NCI-H2107 treated with DMSO at 0.1 percent for 48 hours (cell line): ENCODE measurements around the gene SLFN13.
"Not testable (repeated sequence)": the region's sequence is repeated elsewhere in the genome, so short reads cannot be mapped to it uniquely, and the experiment has no call there.

ENCODE experiments used
- DNase-seq: peaks from one replicate; lab custom pipeline; 2025; ENCODE audit not compliant: unreplicated experiment; lab: John Stamatoyannopoulos, UW

Gene SLFN13

DNA sequence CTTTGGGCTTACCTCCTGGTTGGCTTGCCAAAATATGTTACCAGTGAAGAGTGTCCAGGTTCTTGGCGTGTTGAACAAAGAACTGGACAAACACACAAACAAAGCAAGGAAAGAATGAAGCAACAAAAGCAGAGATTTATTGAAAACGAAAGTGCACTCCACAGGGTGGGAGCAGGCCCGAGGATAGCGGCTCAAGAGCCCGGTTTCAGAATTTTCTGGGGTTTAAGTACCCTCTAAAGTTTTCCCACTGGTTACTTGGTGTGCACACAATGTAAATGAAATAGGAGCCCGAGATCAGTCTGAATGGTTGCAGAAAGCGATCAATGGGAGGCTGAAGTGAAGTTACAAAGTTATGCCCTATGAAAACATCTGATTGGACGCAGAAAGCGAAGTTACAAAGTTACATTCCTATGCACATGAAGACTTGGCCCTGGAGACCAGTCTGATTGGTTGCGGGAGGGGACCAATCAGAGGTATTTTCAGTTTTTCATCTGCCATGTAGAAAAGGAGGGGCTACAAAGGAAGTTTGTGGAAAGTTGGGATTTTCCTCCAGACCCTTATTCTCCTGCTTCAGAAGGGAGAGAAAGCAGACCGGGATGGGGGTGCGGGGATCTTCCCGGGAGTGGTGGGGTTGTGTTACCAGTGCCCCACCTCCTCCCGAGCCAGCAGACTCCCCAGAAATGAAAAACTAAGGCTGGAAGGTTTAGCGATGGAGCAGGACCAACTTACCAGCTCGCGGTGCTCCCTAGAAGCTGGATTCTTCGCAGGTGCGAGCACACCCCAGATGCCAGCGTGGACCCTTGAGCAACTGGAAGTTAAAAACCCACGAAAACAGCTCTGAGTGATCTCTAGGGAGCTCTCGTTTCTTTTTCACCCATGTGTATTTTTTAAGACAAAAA, 16.1 kb downstream of the SLFN13 start, which contains the start of gene SLFN12:
SLFN12 (minus strand) TSS at position 325 of the 899 bp plus-strand sequence. CDS start 9,472 bp downstream, outside the sequence.
- DNase-seq = no peak

DNA sequence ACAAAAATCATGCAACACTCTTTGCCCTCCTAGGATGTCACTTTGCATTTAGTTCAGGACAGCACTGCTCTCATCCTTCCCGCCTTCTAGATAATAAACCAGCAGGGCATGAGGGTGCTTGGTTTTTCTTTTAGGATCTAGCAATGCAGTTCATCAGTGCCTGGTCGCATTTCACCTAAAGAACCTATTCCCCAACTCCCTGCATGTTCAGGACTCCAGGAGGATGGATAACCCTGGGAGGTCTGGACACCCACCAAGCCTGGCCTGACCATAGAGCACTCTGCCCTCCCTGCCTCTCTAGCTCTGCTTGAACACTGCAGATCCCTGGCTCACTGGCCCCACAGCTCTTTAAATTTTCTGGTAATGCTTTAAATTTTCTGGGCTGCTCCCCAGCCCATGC, 18.9 kb downstream of the SLFN13 start:
- no peak for DNase-seq

DNA sequence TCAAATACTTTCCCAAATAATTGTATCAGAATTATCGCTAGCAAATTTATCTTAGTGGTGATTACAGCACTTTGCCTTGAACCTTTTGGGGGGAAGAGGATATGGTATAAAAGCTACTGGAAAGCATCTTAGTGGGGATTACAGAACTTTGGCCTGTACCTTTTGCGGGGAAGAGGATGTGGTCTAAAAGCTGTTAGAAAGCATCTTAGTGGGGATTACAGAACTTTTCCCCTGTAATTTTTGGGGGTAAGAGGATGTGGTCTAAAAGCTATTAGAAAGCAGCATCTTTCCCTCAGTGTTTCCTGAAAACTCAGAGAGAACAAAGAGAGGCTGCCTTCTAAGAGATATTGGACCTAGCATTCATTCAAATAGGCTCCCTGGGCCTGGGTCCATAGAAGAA, 20.3 kb downstream of the SLFN13 start:
- DNase-seq = no peak

DNA sequence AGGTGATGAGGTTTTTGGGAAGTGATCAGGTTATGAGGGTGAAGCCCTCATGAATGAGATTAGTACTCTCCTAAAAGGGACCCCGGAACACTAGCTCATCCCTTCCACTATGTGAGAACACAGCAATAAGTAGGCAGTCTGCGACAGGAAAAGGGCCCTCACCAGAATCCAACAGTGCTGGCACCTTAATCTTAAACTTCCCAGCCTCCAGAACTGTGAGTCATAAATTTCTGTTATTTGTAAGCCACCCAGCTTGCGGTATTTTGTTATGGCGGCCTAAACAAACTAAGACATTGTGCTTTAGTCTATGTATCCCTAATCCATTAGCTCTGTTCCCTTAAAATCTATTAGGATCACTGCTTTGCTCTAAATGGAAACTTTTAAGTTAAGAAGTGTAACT, 24.8 kb downstream of the SLFN13 start:
- DNase-seq = no peak

DNA sequence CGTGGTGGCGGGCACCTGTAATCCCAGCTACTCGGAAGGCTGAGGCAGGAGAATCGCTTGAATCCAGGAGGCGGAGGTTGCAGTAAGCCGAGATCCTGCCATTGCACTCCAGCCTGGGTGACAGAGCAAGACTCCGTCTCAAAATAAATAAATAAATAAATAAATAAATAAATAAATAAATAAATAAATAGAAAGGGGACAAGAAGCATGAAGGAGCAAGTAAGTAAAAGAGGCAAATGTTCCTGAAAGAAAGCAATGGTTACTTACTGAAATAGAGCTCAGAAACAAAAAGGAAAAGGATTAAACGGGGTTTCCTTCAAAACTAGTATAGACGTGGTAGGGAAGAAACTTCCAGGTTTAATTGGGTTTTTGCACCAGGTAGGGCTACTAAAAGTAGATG, 27.5 kb downstream of the SLFN13 start:
- not testable (repeated sequence) for DNase-seq

DNA sequence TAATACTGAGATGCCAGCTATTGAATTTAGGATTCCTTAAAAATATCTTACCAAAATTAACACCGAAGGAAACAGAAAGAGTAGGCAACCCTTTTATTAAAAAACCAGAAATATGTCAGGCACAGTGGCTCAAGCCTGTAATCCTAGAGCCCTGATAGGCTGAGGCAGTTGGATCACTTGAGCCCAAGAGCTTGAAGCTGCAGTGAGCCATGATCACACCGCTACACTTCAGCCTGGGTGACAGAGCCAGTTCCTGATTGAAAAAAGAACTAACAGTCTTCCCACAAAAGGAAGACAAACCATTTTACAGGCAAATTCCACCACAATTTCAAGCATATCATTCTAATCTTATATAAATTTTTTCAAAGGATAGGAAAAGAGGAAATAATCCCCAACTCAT, 31.9 kb downstream of the SLFN13 start:
- no peak for DNase-seq

DNA sequence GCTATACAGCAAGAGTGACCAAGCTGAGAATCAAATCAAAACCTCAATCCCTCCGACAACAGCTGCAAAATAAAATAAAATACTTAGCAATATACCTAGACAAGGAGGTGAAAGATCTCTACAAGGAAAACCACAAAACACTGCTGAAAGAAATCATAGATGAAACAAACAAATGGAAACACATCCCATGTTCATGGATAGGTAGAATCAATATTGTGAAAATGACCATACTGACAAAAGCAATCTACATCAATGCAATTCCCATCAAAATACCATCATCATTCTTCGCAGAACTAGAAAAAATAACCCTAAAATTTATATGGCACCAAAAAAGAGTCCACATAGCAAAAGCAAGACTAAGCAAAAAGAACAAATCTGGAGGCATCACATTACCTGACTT, 33.9 kb downstream of the SLFN13 start:
- DNase-seq = not testable (repeated sequence)

DNA sequence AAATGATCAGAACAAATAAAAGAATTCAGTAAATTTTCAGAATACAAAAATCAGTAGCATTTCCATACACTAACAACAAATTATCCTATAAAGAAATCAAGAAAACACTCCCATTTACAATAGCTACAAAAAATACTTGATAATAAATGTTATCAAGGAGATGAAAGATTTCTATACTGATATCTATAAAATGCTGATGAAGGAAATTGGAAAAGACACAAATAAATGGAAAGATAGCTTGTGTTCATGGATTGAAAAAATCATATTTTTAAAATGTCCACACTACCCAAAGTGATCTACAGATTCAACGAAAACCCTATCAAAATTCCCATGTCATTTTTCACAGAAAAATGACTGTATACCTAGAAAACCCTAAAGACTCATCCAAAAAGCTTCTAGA, 34.3 kb downstream of the SLFN13 start:
- DNase-seq = no peak

DNA sequence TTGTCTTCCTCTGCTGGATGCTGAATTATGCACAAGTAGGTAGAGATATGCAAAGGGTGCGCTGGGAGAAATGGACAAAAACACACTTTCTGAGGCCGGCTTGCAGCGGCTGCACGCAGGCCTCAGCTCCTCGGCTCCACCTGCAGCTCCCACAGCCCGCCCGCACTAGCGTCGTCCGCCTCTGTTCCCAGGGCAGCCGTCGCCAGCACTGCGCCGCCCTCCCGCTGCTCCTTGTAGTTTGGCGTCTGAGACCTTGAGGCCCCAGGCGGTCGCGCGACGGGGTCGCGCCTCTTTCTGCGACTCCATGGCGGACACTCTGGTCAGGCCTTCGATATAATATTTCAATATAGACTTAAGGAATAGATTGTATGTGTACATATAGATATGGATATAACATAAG, 41.0 kb downstream of the SLFN13 start:
- no peak for DNase-seq

DNA sequence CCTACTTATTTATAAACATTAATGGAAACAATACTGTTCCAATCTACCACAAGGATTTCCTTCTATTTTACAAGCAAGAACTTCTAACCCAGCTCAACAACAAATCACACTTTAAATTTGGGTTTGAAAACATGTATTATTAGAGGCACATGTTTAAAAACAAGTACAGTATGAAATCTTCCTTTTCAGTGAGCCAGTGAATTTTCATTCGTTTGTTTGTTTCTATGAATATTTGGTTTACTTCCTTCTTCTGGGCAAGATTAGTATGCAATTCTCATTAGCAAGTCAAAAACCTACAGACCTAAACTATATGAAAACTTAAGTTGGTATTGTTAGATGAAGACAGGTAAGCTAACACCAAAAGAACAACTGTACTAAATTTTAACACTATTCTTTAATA, 42.0 kb downstream of the SLFN13 start:
- DNase-seq = no peak

DNA sequence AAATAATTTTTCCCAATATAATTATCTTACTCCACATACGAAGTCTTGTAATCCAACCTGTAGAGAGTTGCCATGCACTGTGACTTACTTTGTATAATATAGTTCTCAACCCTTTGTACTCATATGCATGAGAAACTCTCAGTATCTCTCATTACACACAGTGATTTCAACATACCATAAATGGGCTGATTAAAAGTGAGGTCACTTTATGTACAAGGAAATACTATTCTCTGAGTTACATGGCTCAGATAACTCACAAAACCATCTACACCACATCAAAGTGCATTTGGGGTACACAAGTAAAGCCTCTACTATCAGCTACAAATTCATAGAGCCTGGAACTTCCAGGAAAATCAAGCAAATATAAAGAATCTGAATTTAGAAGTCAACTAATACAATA, 44.2 kb downstream of the SLFN13 start:
- no peak for DNase-seq

DNA sequence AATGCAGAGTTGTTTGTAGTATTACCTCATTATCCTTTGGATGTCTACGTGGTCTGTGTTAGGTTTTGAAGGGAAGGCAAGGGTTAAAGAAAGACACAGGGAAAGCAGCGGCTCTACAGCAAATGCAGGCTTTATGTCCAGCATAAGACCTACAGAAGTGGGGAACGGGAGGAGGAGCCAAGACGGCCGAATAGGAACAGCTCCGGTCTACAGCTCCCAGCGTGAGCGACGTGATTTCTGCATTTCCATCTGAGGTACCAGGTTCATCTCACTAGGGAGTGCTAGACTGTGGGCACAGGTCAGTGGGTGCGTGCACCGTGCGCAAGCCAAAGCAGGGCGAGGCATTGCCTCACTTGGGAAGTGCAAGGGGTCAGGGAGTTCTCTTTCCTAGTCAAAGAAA, 54.8 kb downstream of the SLFN13 start:
- not testable (repeated sequence) for DNase-seq

DNA sequence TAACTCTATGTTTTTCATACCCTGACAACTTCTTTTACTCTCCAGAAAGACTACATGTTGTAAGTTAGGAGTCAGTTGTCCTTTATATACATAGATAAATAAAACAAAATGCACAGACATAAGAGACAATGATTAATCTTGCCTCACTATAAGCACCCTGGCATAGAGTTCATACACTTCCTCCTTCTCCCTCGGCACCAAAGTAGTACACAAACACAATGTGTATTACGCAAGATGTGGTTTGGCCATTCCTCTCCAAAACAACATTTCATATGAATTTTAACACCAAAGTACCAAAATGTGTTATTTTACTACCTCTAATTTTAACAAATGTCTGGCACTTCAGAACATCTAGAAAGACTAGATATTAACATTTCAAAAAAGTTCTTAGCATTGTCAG, 57.9 kb downstream of the SLFN13 start:
- no peak for DNase-seq

DNA sequence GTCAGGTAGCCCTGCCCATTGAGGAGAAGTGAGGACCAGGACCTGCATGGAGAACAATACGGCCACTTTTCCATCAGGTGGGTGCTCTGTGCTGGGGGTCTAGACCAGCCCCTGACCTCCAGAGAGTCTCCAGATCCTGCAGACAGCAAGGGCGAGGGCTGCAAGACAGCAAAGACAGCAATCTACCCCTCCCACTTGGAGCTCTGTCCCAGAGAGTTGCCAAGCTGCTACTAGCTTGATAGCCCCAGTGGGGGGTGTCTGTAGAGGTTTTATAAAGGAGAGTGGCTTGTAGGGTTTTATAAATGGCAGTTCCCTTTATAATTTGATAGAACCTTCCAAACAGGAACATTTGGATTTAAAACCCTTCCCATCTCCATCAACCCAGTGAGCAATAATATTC, 58.4 kb downstream of the SLFN13 start:
- DNase-seq = no peak

DNA sequence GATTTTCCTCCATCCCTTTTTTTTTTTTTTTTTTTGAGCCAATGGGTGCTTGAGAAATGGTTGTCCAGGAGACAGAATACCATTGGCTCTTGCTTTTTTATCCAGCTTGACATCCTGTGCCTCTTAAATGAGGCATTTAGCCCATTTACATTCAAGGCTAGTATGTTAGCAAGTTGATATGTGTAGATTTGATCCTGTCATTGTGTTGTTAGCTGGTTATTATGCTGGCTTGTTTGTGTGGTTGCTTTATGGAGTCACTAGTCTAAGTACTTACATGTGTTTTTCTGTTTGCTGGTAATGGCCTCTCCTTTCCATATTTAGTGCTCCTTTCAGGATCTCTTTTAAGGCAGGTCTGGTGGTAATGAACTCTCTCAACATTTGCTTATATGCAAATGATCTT, 61.1 kb downstream of the SLFN13 start:
- DNase-seq = no peak
